Subcutaneous adipose tissue (tissue), 4 donors: ENCODE results near the gene PALD1. TPM values are rescaled to one million over a fixed set of nuclear protein-coding genes. Genes with fewer than 3 reads are reported as not detected.

Experiments used
- total RNA-seq, 4 donors: library from RNA; depleted of rRNA; stranded (reverse); fragments of >200 nt; gene quantifications; one replicate each; pipeline ENCODE4 v1.1.0, GENCODE V29; 2016
- TF ChIP-seq, protein P1 (sequence below): fragments of 450-650 bp; IDR thresholded peaks from one replicate; pipeline ENCODE4 v1.5.1; 2016; ENCODE audit warnings: low read depth, mild to moderate bottlenecking, control low read depth, antibody characterized with exemption, moderate library complexity

PALD1 gene
- total RNA-seq, 4 donors from 2014 or later, result 1.0 to 4.5 (median 2.9) TPM

DNA sequence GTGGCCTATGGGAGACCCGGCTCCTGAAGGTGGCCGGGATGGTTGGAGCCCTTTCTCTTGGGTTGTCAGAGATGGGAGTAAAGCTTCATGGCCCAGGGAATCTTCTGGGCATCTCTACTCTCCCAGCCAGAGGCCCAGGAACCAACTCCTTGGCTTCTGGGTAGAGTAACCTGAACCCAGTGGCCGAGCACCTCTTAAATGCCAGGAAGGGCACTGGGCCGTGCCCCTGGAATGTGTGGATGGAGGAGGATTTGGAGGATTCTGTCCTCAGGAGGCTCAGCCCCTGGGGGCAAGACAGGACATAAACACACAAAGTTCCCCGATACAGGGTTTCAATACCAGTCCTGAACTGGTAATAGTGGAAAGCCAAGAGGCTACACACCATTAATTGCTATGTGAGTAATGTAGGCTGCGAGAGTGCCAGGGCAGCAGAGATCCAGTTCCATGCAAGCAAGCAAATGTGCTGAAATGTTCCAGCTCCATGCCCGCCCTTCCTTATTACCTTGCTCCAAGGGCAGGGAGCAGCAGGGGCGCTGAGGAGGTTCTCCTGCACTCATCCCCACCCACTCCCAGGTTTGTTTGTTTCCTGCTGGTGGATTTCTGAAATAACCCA lies 1.2 kb downstream of the PALD1 start:
- TF ChIP-seq, protein P1, sequence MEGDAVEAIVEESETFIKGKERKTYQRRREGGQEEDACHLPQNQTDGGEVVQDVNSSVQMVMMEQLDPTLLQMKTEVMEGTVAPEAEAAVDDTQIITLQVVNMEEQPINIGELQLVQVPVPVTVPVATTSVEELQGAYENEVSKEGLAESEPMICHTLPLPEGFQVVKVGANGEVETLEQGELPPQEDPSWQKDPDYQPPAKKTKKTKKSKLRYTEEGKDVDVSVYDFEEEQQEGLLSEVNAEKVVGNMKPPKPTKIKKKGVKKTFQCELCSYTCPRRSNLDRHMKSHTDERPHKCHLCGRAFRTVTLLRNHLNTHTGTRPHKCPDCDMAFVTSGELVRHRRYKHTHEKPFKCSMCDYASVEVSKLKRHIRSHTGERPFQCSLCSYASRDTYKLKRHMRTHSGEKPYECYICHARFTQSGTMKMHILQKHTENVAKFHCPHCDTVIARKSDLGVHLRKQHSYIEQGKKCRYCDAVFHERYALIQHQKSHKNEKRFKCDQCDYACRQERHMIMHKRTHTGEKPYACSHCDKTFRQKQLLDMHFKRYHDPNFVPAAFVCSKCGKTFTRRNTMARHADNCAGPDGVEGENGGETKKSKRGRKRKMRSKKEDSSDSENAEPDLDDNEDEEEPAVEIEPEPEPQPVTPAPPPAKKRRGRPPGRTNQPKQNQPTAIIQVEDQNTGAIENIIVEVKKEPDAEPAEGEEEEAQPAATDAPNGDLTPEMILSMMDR, result no peak

DNA sequence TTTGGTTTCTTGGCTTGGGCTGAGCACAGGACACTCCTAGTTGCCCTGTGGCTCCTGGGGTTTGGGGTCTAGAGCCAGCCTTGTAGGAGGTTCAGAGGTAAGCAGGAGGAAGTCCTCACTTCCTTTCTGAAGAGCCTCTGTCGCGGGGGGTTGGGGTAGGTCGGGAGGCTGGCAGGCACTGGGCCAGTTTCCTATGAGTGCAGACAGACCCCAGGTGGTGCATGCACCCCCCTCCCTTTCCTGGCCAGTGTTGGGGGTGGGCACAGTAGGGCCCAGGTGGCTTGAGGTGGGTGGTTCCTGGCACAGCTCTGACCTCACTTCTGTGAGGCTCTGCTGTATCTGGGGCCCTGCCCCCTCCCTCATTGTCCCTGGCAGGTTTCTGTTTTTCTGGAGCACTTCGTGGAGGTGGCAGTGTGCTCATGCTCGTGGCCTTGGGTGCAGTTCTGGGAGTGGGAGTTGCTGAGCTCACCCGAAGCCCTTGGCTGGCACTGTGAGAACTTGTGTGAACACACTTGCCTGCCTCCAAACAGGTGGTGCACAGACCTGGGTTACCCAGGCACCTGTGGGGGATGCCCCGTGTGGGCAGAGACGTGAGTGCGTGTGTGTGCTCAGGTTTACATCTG lies 1.8 kb downstream of the PALD1 start:
- TF ChIP-seq, protein P1, result no peak

DNA sequence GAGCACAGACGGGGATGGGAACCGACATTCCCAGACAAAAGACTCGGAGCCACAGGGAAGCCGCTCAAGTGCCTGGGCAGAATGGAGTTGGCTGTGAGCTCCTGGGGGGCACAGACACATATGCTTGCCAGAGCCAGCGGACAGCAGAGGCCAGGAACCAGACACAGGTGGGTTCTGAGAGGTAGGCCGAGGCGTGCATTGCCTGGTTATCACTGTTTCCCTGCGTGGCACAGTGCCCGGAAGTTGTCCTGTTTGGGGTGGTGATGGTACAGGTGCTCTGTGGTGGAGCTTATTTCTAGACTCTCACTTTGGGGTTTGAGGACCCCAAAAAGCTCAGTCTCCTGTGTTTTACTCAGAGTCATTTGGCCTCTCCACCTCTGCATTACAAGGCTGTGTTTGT lies 2.5 kb downstream of the PALD1 start:
- TF ChIP-seq, protein P1, result no peak

DNA sequence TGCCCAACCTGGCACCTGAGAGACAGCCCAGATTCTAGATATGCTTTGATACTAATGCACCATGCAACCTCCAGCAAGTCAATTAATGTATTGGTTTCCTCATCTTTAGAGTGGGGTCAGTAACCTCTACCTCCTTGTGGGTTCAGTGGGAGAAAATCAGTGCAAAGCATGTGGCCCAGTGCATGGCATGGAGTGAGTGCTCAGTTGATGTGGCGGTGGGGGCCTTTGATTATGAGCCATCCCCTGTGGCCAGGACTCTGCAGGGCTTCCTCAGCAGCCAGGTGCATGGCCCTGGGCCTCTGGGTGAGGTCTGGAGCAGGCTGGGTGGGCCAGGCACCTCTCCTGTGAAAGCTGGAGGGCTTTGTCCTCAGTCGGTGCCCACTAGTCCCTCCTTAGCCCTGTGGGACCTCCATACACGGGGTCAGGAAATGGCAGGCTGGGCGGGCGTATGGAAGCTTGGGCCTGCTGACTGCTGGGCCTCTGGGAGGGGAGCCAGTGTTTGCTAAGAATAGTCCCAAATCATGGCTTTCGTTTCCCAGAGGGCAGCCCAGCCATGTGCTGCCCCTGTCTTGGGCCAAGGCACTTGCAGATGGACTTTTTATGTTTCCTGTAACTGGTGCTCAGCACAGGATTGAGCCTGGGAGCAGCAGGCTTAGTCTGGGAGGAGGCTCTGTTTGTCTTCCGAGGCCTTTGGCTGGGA lies 3.4 kb downstream of the PALD1 start:
- TF ChIP-seq, protein P1, result no peak

DNA sequence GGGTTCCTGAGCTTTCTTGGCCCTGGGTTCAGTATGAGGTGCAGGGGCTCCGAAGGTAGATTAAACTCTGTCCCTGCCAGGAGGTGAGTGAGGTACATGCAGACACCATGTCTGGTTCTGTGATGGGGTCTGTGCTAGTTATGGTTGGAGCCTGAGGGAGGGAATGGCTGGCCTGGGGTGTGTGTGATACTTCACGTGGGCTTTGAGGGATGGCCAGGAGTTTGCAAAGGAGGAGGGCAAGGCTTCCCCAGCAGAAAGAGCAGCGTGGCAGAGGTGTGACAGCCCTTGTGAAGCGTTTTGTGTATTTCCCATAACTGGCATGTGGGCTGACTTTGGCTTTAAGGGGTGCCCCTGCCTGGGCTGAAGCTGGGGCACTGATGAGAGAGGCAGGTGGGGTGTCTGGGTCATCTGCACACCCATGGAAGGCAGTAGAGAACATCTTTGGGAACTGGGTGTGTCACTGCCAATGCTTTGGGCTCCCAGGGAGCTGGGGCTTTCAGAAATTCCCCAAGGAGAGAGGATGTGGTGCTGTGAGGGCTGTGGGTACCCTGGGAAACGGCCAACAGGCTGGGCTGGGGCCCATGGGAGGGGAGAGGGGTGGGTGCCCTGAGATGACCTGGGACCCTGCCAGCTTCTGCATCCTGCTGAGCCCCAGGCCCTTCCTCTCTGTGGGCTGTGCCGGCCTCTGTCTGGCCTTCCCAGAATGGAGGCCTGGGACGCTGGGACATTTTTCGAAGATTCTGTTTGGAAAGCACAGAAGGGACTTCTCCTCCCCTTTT lies 4.6 kb downstream of the PALD1 start:
- TF ChIP-seq, protein P1, result no peak

DNA sequence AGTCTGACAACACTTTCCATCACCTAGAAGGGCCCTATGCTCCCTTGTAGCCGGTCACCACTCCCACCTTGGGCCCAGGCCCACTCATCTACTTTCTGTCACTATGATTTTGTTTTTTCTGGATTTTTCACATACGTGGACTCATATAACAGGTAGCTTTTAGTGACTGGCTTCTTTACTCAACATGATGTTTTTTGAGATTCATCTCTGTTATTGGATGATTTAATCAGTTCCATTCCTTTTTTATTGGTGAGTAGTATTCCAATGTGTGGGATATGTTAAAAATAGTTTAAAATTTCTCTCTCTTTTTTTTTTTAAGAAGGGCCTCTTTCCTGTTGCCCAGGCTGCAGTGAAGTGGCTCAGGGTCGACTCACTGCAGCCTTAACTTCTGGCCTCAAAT lies 9.3 kb downstream of the PALD1 start:
- TF ChIP-seq, protein P1, result no peak

DNA sequence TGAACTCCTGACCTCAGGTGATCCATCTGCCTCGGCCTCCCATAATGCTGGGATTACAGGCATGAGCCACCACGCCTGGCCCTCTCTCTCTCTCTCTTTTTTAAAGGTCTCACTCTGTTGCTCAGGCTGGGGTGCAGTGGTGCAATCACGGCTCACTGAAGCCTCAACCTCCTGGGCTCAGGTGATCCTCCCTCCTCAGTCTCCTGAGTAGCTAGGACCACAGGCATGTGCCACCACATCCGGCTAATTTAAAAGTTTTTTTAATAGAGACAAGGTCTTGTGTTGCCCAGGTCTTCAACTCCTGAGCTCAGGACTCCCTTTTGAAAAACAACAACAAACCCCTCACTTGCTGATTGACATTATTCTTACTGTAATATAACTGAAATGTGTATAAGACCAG lies 11.6 kb downstream of the PALD1 start:
- TF ChIP-seq, protein P1, result no peak
